Effector memory CD4-positive, alpha-beta T cell (primary cell): ENCODE data around the gene ZIC3.
"Not testable (repeated sequence)": the region's sequence is repeated elsewhere in the genome, so short reads cannot be mapped to it uniquely, and the experiment has no call there.

Experiments
- DNase-seq, 3 donors: peaks; one replicate each; pipeline ENCODE4 v3.0.0-alpha.2; 2020
- H3K27ac ChIP-seq: 2 replicates; pipeline ENCODE4 v1.7.0; 2013; ENCODE audit warnings: mild to moderate bottlenecking, low read length, moderate library complexity; ENCODE audit not compliant: insufficient read depth, poor library complexity, severe bottlenecking
- H3K27me3 ChIP-seq: replicated peaks from 2 replicates; pipeline ENCODE4 v1.7.0; 2013; ENCODE audit warnings: mild to moderate bottlenecking, low read length; ENCODE audit not compliant: insufficient read depth, control insufficient read depth, poor library complexity, severe bottlenecking
- H3K36me3 ChIP-seq: 2 replicates; pipeline ENCODE4 v1.7.0; 2013; ENCODE audit warnings: mild to moderate bottlenecking, low read length, moderate library complexity; ENCODE audit not compliant: control insufficient read depth, insufficient read depth
- H3K4me1 ChIP-seq: 2 replicates; pipeline ENCODE4 v1.7.0; 2013; ENCODE audit warnings: low read length, mild to moderate bottlenecking; ENCODE audit not compliant: control insufficient read depth, insufficient read depth, poor library complexity, severe bottlenecking
- H3K4me3 ChIP-seq: 2 replicates; pipeline ENCODE4 v1.7.0; 2013; ENCODE audit warnings: low read length, low read depth, mild to moderate bottlenecking; ENCODE audit not compliant: insufficient read depth, poor library complexity, severe bottlenecking
- H3K9me3 ChIP-seq: 2 replicates; pipeline ENCODE4 v1.7.0; 2013; ENCODE audit warnings: mild to moderate bottlenecking, low read length, moderate library complexity; ENCODE audit not compliant: control insufficient read depth
- total RNA-seq, 3 donors: gene quantifications; one replicate each; lab custom pipeline; 2026; lab: John Stamatoyannopoulos, UW

The ZIC3 gene
- 0 reads per million in 3 donors for total RNA-seq

DNA sequence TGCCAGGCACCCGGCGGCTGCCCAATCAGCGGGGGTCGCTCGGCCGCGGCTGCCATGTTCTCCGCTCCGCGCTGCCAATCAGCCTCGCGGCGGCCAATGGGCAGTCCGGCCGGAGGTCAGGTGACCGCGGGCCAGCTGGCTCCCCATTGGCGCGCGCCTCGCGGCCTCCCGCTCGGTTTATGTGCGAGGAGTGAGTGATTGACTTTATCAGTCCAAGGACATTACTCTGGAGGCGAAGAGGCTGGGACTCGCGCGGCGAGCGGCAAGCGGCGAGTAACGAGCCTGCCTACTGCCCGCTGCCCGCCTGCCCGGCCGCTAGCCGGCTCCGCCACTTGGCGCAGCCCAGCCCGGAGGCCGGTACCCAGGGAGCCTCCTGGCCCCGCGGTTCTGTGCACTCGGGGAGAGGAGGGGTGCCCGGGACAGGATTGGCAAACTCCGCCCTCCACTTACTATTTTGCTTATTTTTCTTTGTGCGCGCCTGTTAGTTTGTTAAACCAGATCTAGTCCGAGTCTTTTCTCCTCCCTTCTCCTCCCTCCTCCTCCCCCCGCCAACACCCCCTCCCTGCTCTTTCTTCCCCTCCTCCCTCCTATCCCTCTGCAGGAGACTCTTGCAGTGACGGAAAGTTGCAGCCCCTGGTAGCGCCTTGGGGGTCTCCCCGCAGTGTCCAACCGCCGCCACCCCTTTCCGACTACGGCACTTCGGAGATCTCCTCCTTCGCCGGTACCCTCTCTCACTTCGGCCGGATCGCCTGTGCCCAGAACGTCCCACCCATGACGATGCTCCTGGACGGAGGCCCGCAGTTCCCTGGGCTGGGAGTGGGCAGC lies at the start of gene ZIC3:
ZIC3 (plus strand) TSS at position 207 of the 825 bp plus-strand sequence; CDS start at position 772, 565 bp downstream.
- Histone ChIP-seq H3K27me3 (peaks cover 21% of the 10 kb centered on the region), H3K27ac (no peak within 1 kb of the TSS), H3K36me3 (no peaks in the 10 kb centered on the region), H3K4me3 (no peak within 1 kb of the TSS), H3K9me3 (no peaks in the 10 kb centered on the region), H3K4me1 (no peaks in the 10 kb centered on the region)
- DNase-seq, result no peak

DNA sequence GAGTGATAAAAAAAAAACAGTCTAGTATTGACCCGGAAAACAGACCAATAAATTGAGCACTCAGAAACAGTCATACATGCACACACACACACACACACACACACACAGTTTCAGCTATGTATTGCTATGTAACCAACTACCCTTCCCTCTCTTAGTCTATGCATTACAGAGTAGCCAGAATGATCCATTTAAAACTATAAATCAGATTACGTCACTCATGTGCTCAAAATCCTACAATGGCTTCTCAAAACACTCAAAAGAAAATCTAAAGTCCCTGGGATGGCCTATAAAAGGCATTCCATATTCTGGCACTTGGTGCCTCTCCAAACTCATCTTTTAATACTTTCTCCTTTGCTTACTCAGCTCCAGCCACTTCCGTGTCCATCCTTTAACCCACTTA lies 46.5 kb upstream of the ZIC3 start:
- no peak for DNase-seq
- Histone ChIP-seq H3K9me3 (no peaks in the 10 kb centered on the region), H3K27me3 (no peaks in the 10 kb centered on the region), H3K27ac (no peak overlapping the region), H3K4me3 (no peak overlapping the region), H3K36me3 (no peaks in the 10 kb centered on the region), H3K4me1 (no peaks in the 10 kb centered on the region)

DNA sequence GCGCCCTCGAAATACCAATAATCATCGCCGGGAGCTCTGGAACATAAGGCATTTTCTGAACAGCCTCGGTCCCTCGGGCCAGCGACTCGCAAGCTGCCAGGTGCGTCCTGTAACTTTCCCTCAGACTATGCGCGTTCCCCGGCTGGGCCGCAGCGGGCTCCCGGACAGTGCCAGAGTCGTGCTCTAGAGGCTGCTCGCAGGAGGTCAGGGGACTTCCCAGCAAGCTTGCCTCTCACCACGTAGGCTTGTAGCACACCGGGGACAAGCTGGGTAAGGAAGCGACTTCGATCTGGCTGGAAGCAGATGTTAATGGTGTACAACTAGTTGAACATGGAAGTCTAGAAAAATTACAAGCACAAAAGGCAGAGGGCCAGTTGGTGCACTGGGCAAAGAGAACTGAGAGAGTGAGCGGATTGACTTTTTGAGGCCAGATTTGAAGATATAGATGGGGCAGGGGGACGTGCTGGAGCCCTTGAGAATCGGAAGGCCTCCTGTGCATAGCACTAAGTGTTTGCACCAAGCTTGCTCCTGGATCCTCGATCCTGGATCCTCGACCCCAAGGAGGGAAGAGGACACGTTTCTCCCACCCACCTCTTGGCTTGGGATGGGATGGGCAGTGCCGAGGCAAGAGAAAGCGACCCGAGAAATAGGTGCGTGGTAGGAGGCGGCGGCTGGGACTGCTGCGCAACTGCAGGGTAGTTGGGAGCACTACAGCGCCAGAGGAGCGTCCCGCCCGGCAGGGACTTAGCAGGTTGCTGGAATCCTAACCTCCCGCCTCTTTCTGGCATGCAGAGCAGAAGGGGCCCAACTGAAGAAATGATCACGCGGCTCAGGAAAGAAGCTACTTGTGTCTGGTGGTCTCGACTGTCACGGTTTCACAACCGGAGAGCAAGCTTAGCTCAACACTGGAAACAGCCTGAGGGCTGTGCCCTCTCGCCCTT lies 19.9 kb upstream of the ZIC3 start:
- Histone ChIP-seq H3K27ac (no peak overlapping the region), H3K4me1 (no peaks in the 10 kb centered on the region), H3K9me3 (no peaks in the 10 kb centered on the region), H3K36me3 (no peaks in the 10 kb centered on the region), H3K27me3 (no peaks in the 10 kb centered on the region), H3K4me3 (no peak overlapping the region)
- no peak for DNase-seq

DNA sequence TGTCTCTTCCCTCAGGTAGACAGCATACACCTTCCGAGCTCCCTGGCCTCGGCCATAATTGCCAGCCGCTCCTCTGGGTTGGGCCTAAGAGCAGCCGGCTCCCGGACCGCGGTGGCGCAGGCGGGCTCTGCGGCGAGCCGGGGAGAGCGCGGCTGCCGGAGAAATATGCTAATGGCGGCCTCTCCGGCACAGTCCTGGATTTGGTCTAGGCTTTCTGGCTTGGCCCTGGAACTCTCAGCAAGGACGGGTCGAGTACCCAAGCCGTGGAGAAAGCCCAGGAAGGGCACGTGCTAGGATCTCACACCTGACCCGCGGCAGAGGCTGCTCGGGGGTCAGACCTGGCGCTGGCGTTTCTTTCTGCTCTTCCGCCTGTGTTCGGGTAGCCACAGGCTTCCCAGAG lies 18.6 kb upstream of the ZIC3 start:
- Histone ChIP-seq H3K4me3 (no peak overlapping the region), H3K27ac (no peak overlapping the region), H3K4me1 (no peaks in the 10 kb centered on the region), H3K27me3 (no peaks in the 10 kb centered on the region), H3K36me3 (no peaks in the 10 kb centered on the region), H3K9me3 (no peaks in the 10 kb centered on the region)
- no peak for DNase-seq

DNA sequence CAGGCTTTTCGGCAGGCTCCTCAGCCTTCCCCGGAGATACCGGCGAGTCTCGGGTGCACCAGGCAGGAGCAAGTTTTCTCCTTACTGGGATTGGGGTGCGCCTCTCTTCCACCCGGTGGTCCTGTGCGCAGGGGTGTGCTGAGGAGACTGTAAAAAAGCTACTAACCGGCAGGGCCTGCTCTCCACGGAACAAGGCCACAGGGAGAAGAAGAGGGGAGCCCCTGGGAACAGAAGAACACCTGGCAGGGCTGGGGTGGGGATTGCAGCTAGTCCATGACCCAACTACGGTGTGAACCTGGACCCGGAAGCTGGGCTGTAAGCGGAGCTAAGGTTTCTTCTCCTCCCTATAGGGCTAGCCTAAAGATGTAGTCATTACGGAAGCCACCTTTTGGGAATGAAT lies 17.7 kb upstream of the ZIC3 start:
- Histone ChIP-seq H3K27me3 (no peaks in the 10 kb centered on the region), H3K27ac (no peak overlapping the region), H3K4me1 (no peaks in the 10 kb centered on the region), H3K4me3 (no peak overlapping the region), H3K9me3 (no peaks in the 10 kb centered on the region), H3K36me3 (no peaks in the 10 kb centered on the region)
- DNase-seq, result no peak

DNA sequence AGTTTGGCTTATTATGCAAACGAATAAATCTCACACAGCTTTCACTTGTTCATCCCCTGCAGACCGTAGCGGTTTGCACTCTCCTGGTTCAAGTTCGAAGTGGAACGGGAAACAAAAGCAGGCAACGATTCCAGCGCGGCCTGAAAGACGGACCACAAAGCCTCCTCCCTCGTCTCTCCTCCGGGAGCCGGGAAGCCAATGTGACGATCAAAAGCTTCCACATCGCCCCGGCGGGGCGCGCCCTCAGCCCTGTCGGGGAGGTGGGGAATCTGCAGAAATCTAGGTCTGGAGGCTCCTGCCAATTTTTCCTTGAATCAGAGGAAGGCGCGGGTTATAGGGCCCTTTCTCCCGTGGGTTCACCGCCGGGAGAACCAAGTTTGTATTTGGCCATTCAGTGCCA lies 16.9 kb upstream of the ZIC3 start:
- no peaks in the 10 kb centered on the region for H3K9me3 ChIP-seq
- H3K4me1 ChIP-seq, result no peaks in the 10 kb centered on the region
- DNase-seq, result no peak
- H3K4me3 ChIP-seq, result no peak overlapping the region
- H3K27ac ChIP-seq, result no peak overlapping the region
- H3K27me3 ChIP-seq, result no peaks in the 10 kb centered on the region
- H3K36me3 ChIP-seq, result no peaks in the 10 kb centered on the region

DNA sequence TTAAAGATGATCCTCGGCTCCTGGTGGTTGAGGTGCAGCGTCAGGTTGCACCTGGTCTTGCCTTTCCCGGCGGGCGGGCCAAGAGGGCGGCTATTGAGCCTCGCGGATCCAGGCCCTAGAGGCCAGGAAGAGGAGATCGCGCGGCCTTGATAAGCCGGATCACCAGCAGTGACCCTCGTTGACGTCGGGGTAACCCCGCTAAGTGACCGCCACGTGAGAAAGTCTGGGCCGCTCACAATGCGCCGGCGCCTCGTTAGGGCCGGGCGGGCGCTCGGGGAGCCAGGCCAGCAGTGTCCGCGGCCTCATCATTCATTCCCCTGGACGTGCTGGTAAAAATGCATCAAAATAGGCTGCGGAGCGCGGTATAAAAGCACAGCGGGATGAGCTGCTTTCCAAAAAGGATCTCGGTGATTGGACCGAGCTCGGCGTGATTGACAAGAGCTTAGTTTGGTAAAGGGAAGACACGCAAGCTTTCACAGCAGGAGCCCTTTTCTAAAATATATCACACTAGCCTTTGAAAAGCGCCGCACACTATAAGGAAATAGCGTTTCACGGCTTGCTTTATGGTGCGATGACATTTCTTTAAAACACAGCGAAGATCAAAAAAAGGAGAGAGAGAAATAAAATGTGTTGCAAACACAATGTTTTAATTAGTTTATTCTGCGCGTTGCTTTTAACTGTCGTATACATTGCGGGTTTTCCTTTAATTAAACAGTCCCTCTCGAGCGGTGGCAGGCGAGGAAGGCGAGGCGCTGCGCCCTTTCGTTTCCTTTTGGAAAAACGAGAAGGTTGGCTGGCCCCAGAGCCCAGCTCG lies 15.9 kb upstream of the ZIC3 start:
- no peaks in the 10 kb centered on the region for H3K4me1 ChIP-seq
- no peaks in the 10 kb centered on the region for H3K27me3 ChIP-seq
- no peak overlapping the region for H3K27ac ChIP-seq
- no peak for DNase-seq
- no peaks in the 10 kb centered on the region for H3K9me3 ChIP-seq
- no peak overlapping the region for H3K4me3 ChIP-seq
- H3K36me3 ChIP-seq, result no peaks in the 10 kb centered on the region

DNA sequence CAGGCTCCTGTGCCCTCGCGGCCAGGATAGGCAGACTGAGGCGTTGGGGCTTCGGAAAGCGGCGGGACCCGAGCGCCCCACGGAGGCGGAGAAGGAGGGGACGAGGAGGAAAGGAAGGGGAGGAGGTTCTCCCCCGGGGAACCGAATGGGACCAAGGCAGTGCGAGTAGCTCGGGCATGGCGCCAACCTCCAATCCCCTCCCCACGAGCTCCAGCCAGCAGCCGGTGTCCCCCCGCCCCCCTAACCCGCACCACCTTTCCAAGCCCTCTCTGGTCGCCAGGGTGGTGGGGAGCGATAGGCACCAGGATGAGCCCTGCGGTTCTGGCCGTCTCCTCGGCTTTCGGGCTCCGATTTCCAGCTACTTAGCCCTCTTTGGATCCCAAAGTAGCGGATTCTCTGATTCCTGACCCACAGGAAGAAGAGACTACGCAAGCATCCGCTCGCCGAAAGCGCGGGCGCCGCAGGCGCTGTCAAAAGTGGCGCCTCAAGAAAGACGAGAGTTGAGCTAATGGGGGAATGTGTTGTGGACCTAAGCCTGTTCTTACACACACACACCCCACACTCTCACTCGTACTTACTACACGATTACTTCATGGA lies 15.2 kb upstream of the ZIC3 start:
- H3K27me3 ChIP-seq, result no peaks in the 10 kb centered on the region
- no peak overlapping the region for H3K4me3 ChIP-seq
- no peak for DNase-seq
- H3K4me1 ChIP-seq, result no peaks in the 10 kb centered on the region
- H3K36me3 ChIP-seq, result no peaks in the 10 kb centered on the region
- H3K27ac ChIP-seq, result no peak overlapping the region
- no peaks in the 10 kb centered on the region for H3K9me3 ChIP-seq

DNA sequence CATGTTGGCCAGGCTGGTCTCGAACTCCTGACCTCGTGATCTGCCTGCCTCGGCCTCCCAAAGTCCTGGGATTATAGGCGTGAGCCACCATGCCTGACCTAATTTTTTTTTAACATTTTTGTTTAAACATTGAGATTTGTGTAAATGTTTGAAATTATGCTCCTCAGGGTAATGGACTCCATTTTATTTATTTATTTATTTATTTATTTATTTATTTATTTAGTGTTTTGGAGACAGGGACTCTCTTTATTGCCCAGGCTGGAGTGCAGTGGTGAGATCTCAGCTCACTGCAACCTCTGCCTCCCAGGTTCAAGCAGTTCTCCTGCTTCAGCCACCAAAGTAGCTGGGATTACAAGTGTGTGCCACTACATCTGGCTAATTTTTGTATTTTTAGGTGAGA lies 13.8 kb upstream of the ZIC3 start:
- H3K27me3 ChIP-seq, DNase-seq, H3K9me3 ChIP-seq, H3K4me3 ChIP-seq, H3K4me1 ChIP-seq, H3K27ac ChIP-seq, H3K36me3 ChIP-seq: not testable (repeated sequence)
